Activated T-helper 2 cell treated with anti-CD3 and anti-CD28 coated beads, Interferon-gamma antibody, Interleukin-2, Interleukin-4, amounts not matched to agents 10 μg/mL and 5 μg/mL and 100 μg/mL, durations not matched to agents 14 hours and 24 hours and 36 hours (primary cell): ENCODE results near the gene LYRM4. TPM values are rescaled to one million over a fixed set of nuclear protein-coding genes. Genes with fewer than 3 reads are reported as not detected.

Source experiments
- DNase-seq: peaks from one replicate; pipeline ENCODE4 v3.0.0; 2021; ENCODE audit warnings: low spot score
- H3K27ac Mint-ChIP-seq: one replicate; pipeline ENCODE4 v1.8.0; 2021; ENCODE audit warnings: mixed read lengths
- H3K27me3 Mint-ChIP-seq: one replicate; pipeline ENCODE4 v1.8.0; 2021; ENCODE audit warnings: low read depth, mixed read lengths
- H3K36me3 Mint-ChIP-seq: one replicate; pipeline ENCODE4 v1.8.0; 2021; ENCODE audit warnings: low read depth, mixed read lengths
- H3K4me1 Mint-ChIP-seq: one replicate; pipeline ENCODE4 v1.8.0; 2021; ENCODE audit warnings: low read depth, mixed read lengths
- H3K4me3 Mint-ChIP-seq: one replicate; pipeline ENCODE4 v1.8.0; 2021; ENCODE audit warnings: low read depth, mild to moderate bottlenecking, moderate library complexity, mixed read lengths
- H3K9me3 Mint-ChIP-seq: one replicate; pipeline ENCODE4 v1.8.0; 2021; ENCODE audit warnings: mixed read lengths
- intact Hi-C: fragments of 100-400 bp; cut with micrococcal nuclease; formaldehyde crosslinking; loops from one replicate; pipeline ENCODE4 v1.15.1; 2023
- total RNA-seq: library from RNA; stranded (reverse); gene quantifications from 2 replicates; pipeline ENCODE4 v1.2.3, GENCODE V29; 2022

The LYRM4 gene
- total RNA-seq, 1 donor from 2014 or later: 48.6 TPM

GRCh38 chr6:5250451-5250850 lies 10.3 kb downstream of the LYRM4 start:
- Mint-ChIP-seq H3K36me3 (peaks cover 32% of the 10 kb centered on the region), H3K27ac (no peak overlapping the region), H3K4me3 (no peak overlapping the region), H3K4me1 (peaks cover 4% of the 10 kb centered on the region), H3K9me3 (no peaks in the 10 kb centered on the region), H3K27me3 (no peaks in the 10 kb centered on the region)
- no peak for DNase-seq
- intact Hi-C loops: no loop called here

GRCh38 chr6:5249451-5250122 lies 11.2 kb downstream of the LYRM4 start:
- Mint-ChIP-seq H3K4me1 (peaks cover 2% of the 10 kb centered on the region), H3K36me3 (peaks cover 26% of the 10 kb centered on the region), H3K4me3 (no peak overlapping the region), H3K27me3 (no peaks in the 10 kb centered on the region), H3K27ac (no peak overlapping the region), H3K9me3 (no peaks in the 10 kb centered on the region)
- intact Hi-C loops: no loop called here
- DNase-seq: no peak

GRCh38 chr6:5248302-5249098 lies 12.2 kb downstream of the LYRM4 start:
- Mint-ChIP-seq H3K4me3 (no peak overlapping the region), H3K27ac (no peak overlapping the region), H3K36me3 (peaks cover 26% of the 10 kb centered on the region), H3K9me3 (no peaks in the 10 kb centered on the region), H3K4me1 (peaks cover 2% of the 10 kb centered on the region), H3K27me3 (no peaks in the 10 kb centered on the region)
- no peak for DNase-seq
- intact Hi-C loops: no loop called here

- Mint-ChIP-seq H3K4me1 (peaks cover 2% of the 10 kb centered on the region), H3K36me3 (peaks cover 16% of the 10 kb centered on the region), H3K27me3 (no peaks in the 10 kb centered on the region), H3K27ac (no peak overlapping the region), H3K9me3 (no peaks in the 10 kb centered on the region), H3K4me3 (no peak overlapping the region)
- no peak for DNase-seq
- intact Hi-C loops: no loop called here
Observed at GRCh38 chr6:5247201-5247600, 13.5 kb downstream of the LYRM4 start.

GRCh38 chr6:5246141-5247097 lies 14.3 kb downstream of the LYRM4 start:
- Mint-ChIP-seq H3K4me1 (peaks cover 2% of the 10 kb centered on the region), H3K4me3 (no peak overlapping the region), H3K27me3 (no peaks in the 10 kb centered on the region), H3K36me3 (peaks cover 11% of the 10 kb centered on the region), H3K27ac (no peak overlapping the region), H3K9me3 (no peaks in the 10 kb centered on the region)
- intact Hi-C loops: no loop called here
- no peak for DNase-seq

- H3K4me3 Mint-ChIP-seq: no peak overlapping the region
- H3K9me3 Mint-ChIP-seq: no peaks in the 10 kb centered on the region
- H3K27ac Mint-ChIP-seq: no peak overlapping the region
- no peaks in the 10 kb centered on the region for H3K27me3 Mint-ChIP-seq
- peaks cover 4% of the 10 kb centered on the region for H3K36me3 Mint-ChIP-seq
- intact Hi-C loops: no loop called here
- H3K4me1 Mint-ChIP-seq: no peaks in the 10 kb centered on the region
- no peak for DNase-seq
Observed at GRCh38 chr6:5243069-5243468, 17.7 kb downstream of the LYRM4 start.

GRCh38 chr6:5241252-5241651 lies 19.5 kb downstream of the LYRM4 start:
- no peak for DNase-seq
- Mint-ChIP-seq H3K4me3 (no peak overlapping the region), H3K4me1 (no peaks in the 10 kb centered on the region), H3K9me3 (no peaks in the 10 kb centered on the region), H3K27ac (no peak overlapping the region), H3K36me3 (peaks cover 4% of the 10 kb centered on the region), H3K27me3 (no peaks in the 10 kb centered on the region)
- intact Hi-C loops: no loop called here

GRCh38 chr6:5238336-5238735 lies 22.4 kb downstream of the LYRM4 start:
- intact Hi-C loops: no loop called here
- peaks cover 6% of the 10 kb centered on the region for H3K36me3 Mint-ChIP-seq
- H3K4me1 Mint-ChIP-seq: peaks cover 2% of the 10 kb centered on the region
- DNase-seq: no peak
- no peaks in the 10 kb centered on the region for H3K27me3 Mint-ChIP-seq
- no peak overlapping the region for H3K4me3 Mint-ChIP-seq
- no peak overlapping the region for H3K27ac Mint-ChIP-seq
- H3K9me3 Mint-ChIP-seq: no peaks in the 10 kb centered on the region

- intact Hi-C loops: no loop called here
- Mint-ChIP-seq H3K27me3 (no peaks in the 10 kb centered on the region), H3K4me1 (peaks cover 7% of the 10 kb centered on the region), H3K9me3 (no peaks in the 10 kb centered on the region), H3K36me3 (peaks cover 6% of the 10 kb centered on the region), H3K27ac (no peak overlapping the region), H3K4me3 (no peak overlapping the region)
- DNase-seq: no peak
Observed at GRCh38 chr6:5237805-5238204, 22.9 kb downstream of the LYRM4 start.

- no peak overlapping the region for H3K27ac Mint-ChIP-seq
- peaks cover 6% of the 10 kb centered on the region for H3K36me3 Mint-ChIP-seq
- no peak overlapping the region for H3K4me3 Mint-ChIP-seq
- peaks cover 13% of the 10 kb centered on the region for H3K4me1 Mint-ChIP-seq
- intact Hi-C loops: no loop called here
- DNase-seq: no peak
- no peaks in the 10 kb centered on the region for H3K9me3 Mint-ChIP-seq
- no peaks in the 10 kb centered on the region for H3K27me3 Mint-ChIP-seq
Observed at GRCh38 chr6:5235830-5236229, 24.9 kb downstream of the LYRM4 start.

- intact Hi-C loops: no loop called here
Observed at GRCh38 chr6:5234874-5235273, 25.9 kb downstream of the LYRM4 start.

GRCh38 chr6:5231289-5231688 lies 29.5 kb downstream of the LYRM4 start:
- H3K9me3 Mint-ChIP-seq: no peaks in the 10 kb centered on the region
- H3K36me3 Mint-ChIP-seq: peaks cover 6% of the 10 kb centered on the region
- H3K4me3 Mint-ChIP-seq: no peak overlapping the region
- no peak overlapping the region for H3K27ac Mint-ChIP-seq
- intact Hi-C loops: no loop called here
- H3K4me1 Mint-ChIP-seq: peaks cover 13% of the 10 kb centered on the region
- no peaks in the 10 kb centered on the region for H3K27me3 Mint-ChIP-seq
- DNase-seq: no peak

More at GRCh38 chr6:5234874-5235273, 25.9 kb downstream of the LYRM4 start:
- H3K27me3 Mint-ChIP-seq: no peaks in the 10 kb centered on the region
- H3K4me3 Mint-ChIP-seq: no peak overlapping the region
- H3K4me1 Mint-ChIP-seq: peaks cover 13% of the 10 kb centered on the region
- no peaks in the 10 kb centered on the region for H3K9me3 Mint-ChIP-seq
- peaks cover 6% of the 10 kb centered on the region for H3K36me3 Mint-ChIP-seq
- no peak overlapping the region for H3K27ac Mint-ChIP-seq
- DNase-seq: no peak
